NCI-H2227 treated with DMSO at 0.1 percent for 48 hours (cell line): ENCODE data around the gene PHKA2.

Experiments used
- DNase-seq: peaks from one replicate; lab custom pipeline; 2025; lab: John Stamatoyannopoulos, UW

The PHKA2 gene

DNA sequence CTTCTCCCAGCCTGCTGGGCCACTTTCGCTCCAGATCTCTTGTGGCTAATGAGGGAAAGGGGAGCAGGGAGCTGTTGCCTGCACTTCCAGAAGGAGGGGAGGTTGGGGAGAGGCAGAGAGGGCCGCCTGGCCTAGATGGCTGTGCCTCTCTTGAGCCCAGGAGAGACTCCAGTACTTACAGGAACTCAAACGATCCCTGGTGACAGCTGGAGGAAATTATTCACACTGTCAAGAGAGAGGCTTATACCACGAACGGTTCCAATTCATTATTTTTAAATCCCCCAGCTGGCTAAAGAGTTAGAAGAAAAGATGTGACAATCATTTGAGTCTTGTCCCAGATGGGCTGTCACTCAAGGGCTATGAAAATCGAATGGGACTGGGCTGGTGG lies 96.1 kb downstream of the PHKA2 start:
- DNase-seq: no peak

DNA sequence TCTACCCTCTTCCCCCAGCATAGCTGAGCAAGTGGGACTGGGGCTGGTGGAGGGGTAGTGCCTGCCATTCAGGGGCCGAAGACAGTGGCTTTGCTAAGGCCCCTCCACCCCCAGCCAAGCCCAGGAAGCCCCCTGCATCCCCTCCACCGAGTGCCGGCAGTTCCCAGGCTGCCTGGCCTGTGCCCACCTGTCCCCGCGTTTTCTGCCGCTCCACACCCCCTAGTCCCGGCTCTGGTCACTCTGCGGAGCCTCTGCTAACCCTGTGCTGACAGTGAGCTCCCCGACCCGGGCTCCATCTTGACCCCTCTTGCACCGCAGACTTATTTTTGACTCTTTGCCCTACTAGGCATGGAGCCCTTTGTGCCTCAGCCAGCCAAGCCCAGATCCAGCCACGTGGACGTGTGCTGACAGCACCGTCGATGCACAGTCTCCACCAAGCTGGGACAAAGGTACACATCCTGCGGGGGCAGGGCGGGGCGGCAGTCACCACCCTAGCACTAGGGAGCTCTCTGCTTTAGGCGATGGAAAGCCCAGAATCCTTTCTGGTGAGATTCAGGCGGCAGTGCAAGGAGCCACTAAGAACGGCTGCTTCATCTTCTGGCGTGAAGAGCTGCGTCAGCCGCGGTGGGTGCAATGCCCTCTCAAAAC lies 96.6 kb downstream of the PHKA2 start:
- no peak for DNase-seq

DNA sequence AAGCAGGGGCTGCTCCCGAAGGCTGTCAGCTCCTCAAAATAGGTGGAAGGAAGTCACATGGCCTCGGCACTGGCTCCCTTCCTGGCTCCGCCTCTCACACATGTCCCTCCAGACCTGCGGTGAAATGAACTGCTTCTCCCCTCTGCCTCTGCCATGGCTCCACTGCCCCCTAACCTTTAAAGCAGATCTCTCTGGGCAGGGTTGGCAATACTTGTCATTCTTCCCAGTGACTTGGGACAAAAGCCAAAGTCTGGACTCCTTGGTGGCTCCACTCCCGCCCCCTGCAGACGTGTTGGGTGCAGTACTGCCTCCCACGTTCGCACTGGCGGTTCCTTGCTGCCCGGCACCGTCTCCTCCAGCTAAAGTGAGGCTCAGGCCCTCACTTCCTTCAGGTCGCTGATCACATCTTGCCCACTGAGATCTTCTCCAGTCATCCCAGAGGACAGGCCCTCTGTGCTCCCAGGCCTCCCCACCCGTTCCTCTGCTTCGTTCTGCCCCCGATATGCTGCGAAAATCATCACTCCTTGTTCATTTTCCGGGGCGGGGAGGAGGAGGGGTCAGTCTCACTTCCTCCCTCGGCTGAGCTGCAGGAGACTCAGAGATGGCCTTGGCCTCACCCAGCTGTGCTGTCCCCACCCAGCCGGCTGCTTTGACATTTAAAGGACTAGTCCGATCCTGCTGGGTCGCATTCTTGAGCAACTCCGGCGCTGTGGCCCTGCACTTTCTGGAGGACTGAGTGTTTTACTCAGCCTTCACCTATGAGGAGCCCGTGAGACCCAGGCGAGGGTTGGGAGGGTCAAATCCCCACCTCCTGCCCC lies 97.4 kb downstream of the PHKA2 start:
- DNase-seq: no peak

GRCh38 chrX:18886005-18886343 lies 97.9 kb downstream of the PHKA2 start:
- no peak for DNase-seq

- no peak for DNase-seq
Observed at GRCh38 chrX:18885328-18886004, 98.4 kb downstream of the PHKA2 start.

- DNase-seq: no peak
Observed at GRCh38 chrX:18884916-18885315, 99.0 kb downstream of the PHKA2 start.

- no peak for DNase-seq
Observed at GRCh38 chrX:18883961-18884765, 99.8 kb downstream of the PHKA2 start.

DNA sequence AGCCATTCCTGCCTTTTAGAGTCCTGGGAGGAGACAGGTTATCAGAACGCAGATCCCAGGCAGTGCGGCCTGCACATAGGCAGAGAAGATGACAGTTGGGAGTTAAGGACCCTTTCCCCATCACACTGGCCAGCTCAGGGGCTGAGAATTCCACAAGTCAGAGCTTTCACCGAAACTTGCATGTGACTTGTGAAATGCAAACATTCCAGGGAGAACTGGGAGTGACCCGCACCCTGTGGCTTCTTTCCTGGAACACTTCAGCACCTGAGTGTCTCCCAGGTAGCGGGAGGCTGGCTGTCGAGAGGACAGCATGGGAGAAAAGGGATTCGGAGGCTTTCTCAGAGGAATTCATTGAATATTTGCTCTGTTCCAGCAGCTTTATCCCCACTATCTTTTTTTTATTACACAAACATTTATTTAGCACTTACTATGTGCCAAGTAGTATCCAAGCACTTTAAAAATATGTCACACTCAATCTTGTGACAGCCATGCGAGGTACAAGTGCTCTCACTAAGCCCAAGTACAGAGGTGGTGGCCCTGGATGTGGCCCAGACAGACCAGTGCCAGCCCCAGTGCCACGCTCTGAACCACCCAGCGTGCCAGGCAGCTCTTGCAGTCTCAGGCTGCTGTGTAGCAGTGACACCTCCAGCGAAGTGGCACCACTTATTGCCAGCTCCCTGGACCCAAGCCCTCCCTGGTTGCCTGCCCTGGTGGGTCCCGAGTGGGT lies 100.5 kb downstream of the PHKA2 start:
- no peak for DNase-seq

DNA sequence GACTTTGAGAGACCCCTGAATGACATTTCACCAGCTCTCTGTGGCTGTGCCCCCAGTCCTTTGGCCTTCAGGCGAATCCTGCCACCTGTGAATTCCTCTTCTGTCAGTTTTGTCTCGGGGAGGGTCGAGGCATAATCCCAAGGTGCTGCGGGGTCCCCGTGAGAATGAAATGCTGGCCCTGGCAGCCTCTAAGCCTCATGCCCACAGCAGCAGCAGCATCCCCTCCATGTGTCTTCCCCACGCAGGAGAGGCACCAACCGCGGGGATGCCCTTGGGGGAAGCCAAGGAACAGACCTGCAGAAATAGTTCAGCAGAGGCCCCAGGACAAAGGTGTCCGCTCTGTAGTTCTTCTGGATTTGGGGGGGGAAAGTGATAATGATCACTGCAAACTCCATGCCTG lies 104.8 kb downstream of the PHKA2 start:
- no peak for DNase-seq

DNA sequence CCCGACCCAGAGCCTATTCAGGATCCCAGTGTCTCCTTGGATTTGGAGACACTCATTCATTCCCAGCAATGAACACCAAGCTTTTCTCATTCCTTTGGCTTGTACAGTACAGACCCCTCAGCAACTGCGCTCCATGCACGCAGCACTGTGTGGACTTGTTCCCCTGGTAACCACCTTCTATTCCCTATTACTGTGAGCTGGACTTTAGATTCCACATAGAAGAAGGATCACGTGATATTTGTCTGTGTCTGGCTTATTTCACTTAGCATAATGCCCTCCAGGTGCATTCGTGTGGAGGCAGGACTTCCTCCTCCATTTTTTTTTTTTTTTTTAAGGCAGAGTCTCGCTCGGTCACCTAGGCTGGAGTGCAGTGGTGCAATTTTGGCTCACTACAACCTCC lies 106.4 kb downstream of the PHKA2 start:
- DNase-seq: no peak

GRCh38 chrX:18875256-18875878 lies 108.5 kb downstream of the PHKA2 start:
- no peak for DNase-seq

- no peak for DNase-seq
Observed at GRCh38 chrX:18874560-18875255, 109.2 kb downstream of the PHKA2 start.

GRCh38 chrX:18873836-18874235 lies 110.1 kb downstream of the PHKA2 start:
- no peak for DNase-seq

DNA sequence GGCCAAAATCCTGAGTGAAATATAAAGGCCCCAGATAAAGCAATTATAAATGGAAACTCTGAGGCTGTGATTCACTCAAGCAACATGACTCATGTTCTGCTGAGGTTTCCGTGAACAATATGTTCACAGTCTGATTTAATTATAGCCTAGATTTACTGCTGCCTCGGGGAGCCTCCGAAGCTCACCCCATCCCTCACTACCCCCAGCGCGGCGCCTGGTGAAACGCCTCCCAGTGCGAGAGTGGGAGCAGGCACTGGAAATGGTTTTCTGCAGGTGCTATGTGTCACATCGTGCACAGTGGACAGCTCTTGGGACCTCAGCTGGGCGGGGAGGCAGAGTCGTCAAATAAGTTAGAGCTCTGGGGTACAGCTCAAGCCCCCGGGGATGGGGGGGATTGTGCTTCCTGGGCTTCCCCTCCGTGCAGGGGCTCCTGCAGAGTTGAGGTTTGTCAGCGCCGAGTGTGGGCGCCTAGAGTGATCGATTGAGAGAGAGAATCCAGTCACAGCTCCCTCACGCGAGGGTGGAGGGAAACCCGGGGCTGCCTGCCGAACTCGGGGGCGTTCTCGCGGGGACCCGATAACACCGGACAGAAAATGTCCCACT lies 110.6 kb downstream of the PHKA2 start:
- peak; percentile 54 for DNase-seq

GRCh38 chrX:18872621-18873020 lies 111.3 kb downstream of the PHKA2 start:
- no peak for DNase-seq

GRCh38 chrX:18871970-18872369 lies 111.9 kb downstream of the PHKA2 start:
- DNase-seq: no peak

GRCh38 chrX:18871161-18871890 lies 112.6 kb downstream of the PHKA2 start:
- DNase-seq: no peak

GRCh38 chrX:18864390-18864920 lies 119.5 kb downstream of the PHKA2 start:
- no peak for DNase-seq

DNA sequence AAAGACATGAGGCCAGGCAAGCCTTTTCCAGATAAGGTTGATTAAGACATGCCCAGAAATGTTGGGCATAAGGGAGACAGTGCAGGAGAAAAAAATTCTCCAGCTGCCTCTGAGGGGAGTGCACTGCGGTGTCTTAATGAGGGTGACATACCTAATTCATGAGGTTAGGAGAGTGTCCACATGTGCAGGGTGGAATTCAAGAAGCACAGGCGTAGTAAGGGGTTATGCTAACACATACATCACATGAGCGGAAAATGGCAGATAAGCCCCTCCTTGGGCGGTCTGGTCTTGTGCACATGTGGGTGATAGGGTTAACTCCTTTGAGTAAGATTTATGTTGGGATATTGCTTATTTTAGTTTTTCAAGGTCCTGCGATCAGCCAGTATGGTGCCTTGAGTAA lies 122.4 kb downstream of the PHKA2 start:
- no peak for DNase-seq
